HEK293T (cell line): Measurements from ENCODE around the gene BEST2.

Experiments
- FOXA1 ChIP-seq: fragments of 450-650 bp; IDR thresholded peaks from 2 replicates; pipeline ENCODE4 v1.6.1; 2016; ENCODE audit warnings: mild to moderate bottlenecking
- FOXM1 ChIP-seq: fragments of 450-650 bp; IDR thresholded peaks from 2 replicates; pipeline ENCODE4 v1.6.1; 2017; ENCODE audit warnings: mild to moderate bottlenecking, borderline replicate concordance
- TARDBP ChIP-seq: fragments of 450-650 bp; IDR thresholded peaks from 2 replicates; pipeline ENCODE4 v1.6.1; 2016

- no peak for TF ChIP-seq FOXA1
- TF ChIP-seq FOXM1 = no peak
- no peak for TF ChIP-seq TARDBP
Observed at GRCh38 chr19:12769689-12770088, 18.1 kb downstream of the BEST2 start.
